OCI-LY1 (cell line): ENCODE results near the gene C9orf50.

Source experiments
- CTCF ChIP-seq: fragments of 200-600 bp; sonication (generic), shearing (Covaris generic); IDR thresholded peaks from 2 replicates; pipeline ENCODE4 v1.5.1; 2017; ENCODE audit warnings: mild to moderate bottlenecking, antibody characterized with exemption, low read length, moderate library complexity, mixed read lengths
- EZH2 ChIP-seq: fragments of 200-600 bp; sonication (generic), shearing (Covaris generic); IDR thresholded peaks from 2 replicates; pipeline ENCODE4 v1.8.0; 2017; ENCODE audit warnings: borderline replicate concordance, mixed run types, mild to moderate bottlenecking, antibody characterized with exemption, low read length, moderate library complexity, mixed read lengths

GRCh38 chr9:129633207-129633606, 12.3 kb upstream of the C9orf50 start:
- TF ChIP-seq CTCF (no peak), EZH2 (no peak)
